HTERT RPE-1 (cell line): ENCODE results near the gene HDAC5.

Experiments used
- in situ Hi-C: fragments of 300-500 bp; cut with MboI; formaldehyde crosslinking; loops from 4 replicates; pipeline ENCODE4 v1.14.3; 2020; ENCODE audit warnings: low sequenced_read_pairs

HDAC5 gene

GRCh38 chr17:44091200-44091997 is 32.0 kb downstream of the HDAC5 start:
- in situ Hi-C loops, result no loop called here

DNA sequence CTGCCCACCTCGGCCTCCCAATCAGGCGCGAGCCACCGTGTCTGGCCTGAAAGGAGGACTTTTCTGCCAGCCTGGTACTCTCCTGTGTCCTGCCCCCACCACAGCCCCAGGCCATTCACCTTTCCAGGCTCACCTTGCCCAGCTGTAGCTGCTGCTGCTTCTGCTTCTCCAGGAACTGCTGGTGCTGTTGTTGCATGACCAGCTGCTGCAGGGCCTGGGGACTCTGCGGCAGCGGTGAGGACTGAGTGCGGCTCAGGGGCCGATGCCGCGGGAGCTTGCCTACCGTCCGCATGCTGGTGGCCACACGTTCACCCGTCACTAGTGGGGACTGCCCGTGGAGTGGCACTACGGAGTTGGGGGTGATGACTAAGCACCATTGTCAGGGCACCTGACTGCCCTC is 35.2 kb downstream of the HDAC5 start:
- in situ Hi-C loops, result no loop called here

GRCh38 chr17:44087319-44087718 is 36.1 kb downstream of the HDAC5 start:
- in situ Hi-C loops, result no loop called here

DNA sequence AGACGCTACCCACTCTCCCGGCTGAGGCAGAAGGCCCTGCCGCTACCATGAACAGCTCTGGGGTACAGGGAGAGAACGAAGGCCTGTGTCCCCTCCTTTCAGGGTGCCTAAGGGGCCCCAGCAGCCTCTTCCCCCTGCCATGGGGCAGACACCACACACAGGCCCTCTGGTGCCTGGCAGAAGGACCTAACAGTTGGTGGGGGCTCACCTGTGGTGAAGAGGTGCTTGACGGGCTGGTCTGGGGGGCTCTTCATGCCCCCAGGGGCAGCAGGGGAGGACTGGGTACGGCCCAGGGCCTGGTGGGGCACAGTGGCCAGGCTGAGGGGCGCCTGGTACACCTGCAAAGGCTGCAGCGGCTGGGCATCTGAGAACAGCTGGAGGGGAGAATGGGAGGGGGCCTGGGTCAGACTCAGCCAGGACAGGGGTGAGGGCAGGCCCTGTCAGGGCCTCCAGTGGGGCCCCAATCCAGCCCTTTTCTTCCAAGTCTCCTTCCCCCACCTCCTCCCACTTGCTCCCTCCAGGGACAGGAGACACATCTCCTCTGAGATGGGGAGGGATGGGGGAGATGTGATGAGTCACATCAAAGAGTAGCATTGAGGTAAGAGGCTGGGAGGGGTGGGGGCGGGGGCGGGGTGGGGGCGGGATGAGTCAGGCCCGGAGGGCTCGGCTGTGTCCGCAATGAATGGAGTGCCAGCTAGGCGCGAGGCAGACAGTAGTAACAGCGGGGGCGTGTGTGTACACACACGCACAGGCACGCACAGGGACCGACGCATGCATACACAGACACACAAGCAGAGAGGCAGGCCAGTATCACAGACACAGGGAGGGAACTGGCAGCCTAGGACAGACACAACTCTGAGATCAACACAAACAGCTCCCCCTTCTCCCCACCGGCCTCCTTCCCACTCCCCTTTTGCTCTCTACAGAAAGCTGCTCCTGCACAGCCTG is 36.8 kb downstream of the HDAC5 start:
- in situ Hi-C loops, result no loop called here

DNA sequence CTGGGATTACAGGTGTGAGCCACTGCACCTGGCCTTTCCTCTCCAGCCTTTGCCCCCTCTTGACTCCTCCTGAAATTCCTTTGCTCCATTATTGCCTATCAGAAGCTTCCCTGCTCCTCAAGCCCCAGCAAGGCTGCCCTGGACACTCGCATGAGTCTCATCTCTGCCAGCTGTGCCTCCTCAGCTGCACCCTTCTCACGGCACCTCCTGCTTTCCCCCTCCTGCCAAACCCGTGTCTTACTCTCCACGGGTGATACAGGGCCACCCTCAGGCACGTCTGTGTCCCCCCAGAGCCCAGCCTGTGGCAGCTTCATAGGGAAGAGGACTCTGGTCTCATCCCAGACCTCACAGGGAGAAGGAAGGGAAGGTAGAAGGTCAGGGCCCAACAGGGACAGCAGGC is 37.5 kb downstream of the HDAC5 start:
- in situ Hi-C loops, result no loop called here

- in situ Hi-C loops, result no loop called here
Observed at GRCh38 chr17:44084921-44085320, 38.5 kb downstream of the HDAC5 start.

DNA sequence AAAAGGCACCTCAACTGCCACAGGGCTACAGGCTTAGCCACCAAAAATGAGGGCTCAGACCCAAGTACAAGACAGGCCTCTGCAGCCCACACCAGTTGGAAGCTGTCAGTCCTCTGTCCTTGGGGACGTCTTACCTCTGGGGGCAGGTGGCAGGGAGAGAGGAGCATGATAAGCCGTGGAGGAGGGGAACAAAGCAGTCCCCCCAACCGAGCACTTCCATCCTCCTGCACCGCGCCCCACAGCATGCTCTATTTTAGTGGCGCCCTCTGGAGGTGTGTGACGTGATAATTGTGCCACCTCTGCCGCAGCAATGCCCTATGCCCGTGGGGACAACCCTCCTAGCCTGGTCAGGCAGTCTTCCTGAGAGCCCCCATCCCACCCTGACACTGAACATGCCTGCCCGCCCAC is 39.3 kb downstream of the HDAC5 start:
- in situ Hi-C loops, result no loop called here

DNA sequence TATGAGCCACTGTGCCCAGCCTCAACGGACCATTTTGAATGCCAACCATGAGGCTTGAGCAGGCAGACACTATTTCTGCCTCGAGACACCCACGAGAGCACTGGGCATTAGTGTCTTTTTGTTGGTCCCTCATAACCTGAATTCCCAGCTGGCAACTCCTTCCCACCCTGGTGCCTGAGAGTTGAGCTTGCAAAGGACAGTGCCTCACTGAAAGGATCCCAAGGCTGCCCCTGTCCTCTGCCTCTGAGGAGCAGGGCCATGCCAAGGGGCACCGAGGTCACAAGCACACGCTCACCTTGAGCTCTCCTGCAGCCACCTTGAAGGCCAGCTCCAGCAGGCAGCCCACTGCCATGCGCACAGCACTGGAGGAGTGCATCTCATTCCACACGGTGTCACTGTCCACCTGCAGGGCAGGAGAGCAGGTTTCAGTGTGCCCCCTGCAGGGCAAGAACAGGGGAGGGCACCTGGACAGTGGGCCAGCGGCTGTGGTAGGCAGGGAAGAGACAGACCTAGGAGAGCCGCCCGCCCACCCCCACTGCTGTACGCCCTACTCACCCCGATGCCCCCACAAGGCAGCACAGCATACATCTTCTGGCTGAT is 40.1 kb downstream of the HDAC5 start:
- in situ Hi-C loops, result no loop called here

GRCh38 chr17:44082256-44082927 is 41.0 kb downstream of the HDAC5 start:
- in situ Hi-C loops, result no loop called here

DNA sequence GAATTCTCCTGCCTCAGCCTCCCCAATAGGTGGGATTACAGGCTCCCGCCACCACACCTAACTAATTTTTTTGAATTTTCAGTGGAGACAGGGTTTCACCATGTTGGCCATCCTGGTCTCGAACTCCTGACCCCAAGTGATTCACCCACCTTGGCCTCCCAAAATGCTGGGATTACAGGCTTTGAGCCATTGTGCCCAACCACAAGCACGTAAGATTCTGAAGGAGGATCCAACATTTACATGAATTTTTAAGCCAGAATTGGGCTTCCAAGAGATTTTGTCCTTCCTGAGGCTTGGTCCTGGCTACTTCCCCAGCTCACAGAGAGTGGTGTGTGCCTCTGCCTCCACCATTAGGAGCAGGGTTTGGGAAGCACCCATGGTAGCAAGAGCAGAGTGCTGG is 41.8 kb downstream of the HDAC5 start:
- in situ Hi-C loops, result no loop called here

DNA sequence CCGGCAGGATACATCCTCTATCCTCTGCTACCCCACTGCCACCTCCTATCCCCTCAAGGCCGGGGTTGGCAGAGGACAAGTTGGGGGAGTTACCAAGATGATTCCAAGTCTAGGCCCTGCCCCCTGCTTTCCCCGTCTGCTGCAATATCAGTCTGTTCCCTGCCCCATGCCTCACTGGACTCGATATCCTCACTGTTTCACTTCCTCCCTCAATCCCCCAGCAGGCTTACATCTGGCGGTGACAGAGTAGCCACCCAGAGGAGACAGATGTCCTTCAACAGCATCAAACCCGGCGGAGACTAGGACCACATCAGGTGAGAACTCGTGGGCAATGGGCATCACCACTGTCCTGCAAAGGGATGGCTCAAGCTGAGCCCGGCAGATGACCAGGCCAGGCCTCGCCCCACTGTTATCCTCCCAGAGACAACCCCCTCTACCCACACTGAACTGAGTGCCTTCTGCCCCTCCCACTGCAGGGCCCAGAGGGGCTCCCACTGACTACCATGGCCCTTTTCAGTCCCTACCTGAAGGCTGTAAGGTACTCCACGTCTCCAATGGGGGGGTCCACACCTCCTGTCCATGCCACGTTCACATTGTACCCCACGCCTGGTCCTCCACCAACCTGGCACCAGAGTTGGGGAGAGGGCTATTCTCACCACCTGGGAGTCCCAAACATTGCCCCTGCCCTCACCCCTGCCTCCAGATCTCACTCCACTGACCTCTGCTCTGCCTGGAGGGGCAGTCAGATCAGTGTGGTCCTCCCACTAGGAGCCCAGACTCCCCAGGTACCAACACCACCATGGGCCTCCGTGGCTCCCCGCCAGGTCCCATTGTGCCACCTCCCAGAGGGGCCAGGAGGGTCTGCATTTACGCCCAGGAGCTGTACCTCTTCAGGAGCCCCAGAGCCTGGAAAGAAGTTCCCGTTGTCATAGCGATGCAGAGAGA is 43.3 kb downstream of the HDAC5 start:
- in situ Hi-C loops, result no loop called here

DNA sequence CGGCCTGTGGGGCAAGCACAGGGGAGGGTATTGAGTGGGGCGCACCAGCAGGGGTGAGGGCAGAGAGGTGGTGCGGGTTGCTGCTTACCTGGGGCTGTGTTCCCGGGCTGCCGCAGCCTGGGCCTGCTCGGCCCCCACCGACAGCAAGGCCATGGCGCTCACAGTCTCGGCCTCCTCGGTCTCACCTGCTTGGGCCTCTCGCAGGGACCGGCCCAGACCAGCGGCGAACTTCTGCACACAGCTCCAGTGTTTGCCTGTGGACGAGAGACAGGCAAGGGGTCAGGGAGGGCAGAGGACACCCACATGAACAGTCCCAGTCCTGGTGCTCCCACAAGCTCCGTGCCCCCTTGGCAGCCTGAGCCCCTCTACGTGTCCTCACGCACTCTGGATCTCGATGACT is 45.0 kb downstream of the HDAC5 start:
- in situ Hi-C loops, result no loop called here

DNA sequence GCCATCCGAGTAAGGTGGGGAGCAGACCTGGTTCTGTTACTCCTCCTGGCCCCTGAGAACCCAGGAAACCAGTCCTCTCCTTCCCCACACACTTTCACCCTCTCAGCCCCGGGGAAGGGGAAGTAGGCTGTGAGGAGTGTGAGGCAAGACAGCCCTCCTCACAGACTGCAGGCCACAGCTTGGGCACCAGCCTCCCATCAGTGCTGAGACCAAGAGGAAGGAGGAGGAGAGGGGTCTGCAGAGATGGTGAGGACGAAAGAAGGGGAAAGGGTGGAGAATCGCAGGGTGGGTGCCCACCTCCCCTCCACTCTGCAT is 45.9 kb downstream of the HDAC5 start:
- in situ Hi-C loops, result no loop called here

DNA sequence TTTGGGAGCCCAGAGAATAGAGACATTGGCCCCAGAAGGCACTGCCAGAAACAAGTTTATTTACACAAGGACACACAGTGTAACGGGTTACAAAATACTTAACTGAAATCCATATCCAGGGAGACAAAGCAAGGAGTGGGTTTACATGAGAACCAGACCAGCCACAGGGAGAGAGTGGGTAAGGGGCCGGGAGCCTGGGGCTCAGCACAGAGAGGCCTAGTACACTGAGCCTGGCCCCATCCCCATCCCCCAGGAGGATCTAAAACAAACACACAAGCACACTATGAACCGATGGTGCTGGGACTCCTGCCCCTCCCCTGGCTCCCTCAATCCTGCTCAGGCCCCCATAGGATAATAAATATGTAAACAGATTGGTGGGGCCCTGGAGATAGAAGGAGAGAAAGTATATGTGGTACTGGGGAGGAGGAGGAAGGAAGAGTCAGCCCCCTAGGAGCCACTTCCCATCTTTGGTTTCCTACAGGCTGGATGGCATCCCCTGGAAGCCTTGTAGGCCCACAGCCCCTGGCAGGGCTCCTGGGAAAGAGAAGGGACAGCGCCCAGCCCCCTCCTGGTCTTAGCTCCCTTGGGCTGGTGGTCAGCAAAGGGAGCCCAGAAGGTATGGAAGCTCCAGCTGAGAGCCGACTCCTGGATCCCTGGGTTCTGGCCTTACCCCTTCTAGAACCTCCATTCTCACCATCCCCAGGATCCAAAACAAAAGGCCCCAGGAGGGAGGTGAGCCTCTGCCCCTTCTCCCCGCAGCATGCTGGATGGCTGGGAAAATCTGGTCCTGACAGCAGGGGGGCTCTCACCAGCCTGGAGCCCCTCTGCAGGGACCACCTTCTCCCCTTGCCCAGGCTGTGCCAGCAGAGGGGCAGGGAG is 46.5 kb downstream of the HDAC5 start:
- in situ Hi-C loops, result no loop called here

DNA sequence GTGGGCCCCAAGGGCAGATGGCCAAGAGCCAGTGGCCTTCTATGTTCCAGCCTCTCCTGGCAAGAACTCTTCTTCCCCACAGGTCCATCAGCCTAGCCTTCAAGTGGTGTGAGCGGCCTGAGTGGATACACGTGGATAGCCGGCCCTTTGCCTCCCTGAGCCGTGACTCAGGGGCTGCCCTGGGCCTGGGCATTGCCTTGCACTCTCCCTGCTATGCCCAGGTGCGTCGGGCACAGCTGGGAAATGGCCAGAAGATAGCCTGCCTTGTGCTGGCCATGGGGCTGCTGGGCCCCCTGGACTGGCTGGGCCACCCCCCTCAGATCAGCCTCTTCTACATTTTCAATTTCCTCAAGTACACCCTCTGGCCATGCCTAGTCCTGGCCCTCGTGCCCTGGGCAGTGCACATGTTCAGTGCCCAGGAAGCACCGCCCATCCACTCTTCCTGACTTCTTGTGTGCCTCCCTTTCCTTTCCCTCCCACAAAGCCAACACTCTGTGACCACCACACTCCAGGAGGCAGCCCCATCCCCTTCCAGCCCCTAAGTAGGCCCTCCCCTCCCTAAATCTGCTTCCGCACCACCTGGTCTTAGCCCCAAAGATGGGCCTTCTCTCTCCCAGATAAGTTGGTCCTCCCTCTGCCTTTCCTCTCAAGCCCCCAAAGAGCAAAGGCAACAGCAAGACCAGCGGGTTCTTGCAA is 47.7 kb downstream of the HDAC5 start:
- in situ Hi-C loops, result no loop called here

GRCh38 chr17:44074911-44075285 is 48.5 kb downstream of the HDAC5 start:
- in situ Hi-C loops, result no loop called here

- in situ Hi-C loops, result no loop called here
Observed at GRCh38 chr17:44074231-44074910, 49.1 kb downstream of the HDAC5 start.

DNA sequence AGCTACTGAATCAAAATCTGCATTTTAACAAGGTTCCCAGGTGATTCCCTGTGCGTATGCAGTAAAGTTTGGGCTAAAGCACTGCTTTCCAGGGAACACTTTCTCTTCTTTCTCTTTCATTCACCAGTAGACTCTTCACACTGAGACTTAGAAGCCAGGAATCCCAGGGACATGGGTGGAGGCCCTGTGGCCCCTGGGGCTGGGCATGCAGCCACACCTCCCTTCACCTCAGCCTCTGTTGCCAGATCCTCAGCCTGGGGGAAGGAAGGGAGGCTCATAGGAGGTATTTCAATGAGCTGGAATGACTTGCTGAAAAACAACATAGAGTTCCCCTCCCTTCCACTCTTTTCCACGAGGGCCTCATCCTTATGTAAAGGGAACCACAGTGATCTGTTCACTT is 51.7 kb downstream of the HDAC5 start:
- in situ Hi-C loops, result no loop called here
